Upper lobe of right lung (tissue), 1 donor: ENCODE measurements around the gene SCN4B. TPM values are rescaled to one million over a fixed set of nuclear protein-coding genes. Genes with fewer than 3 reads are reported as not detected.

Experiments used
- ATAC-seq: fragments of 200-7000 bp; cut with Tn5 transposase; one replicate; pipeline ENCODE4 v1.9.1; 2020; ENCODE audit warnings: mild to moderate bottlenecking, moderate library complexity
- DNase-seq: peaks from one replicate; pipeline ENCODE4 v3.0.0-alpha.2; 2020
- H3K27ac ChIP-seq: fragments of 200-600 bp; one replicate; pipeline ENCODE4 v1.8.0; 2022
- H3K27me3 ChIP-seq: fragments of 200-600 bp; one replicate; pipeline ENCODE4 v1.8.0; 2022; ENCODE audit warnings: mild to moderate bottlenecking
- H3K36me3 ChIP-seq: fragments of 200-600 bp; one replicate; pipeline ENCODE4 v1.8.0; 2022
- H3K4me1 ChIP-seq: fragments of 200-600 bp; one replicate; pipeline ENCODE4 v1.8.0; 2022
- H3K4me3 ChIP-seq: fragments of 200-600 bp; one replicate; pipeline ENCODE4 v1.8.0; 2022; ENCODE audit warnings: mild to moderate bottlenecking
- H3K9me3 ChIP-seq: fragments of 200-600 bp; one replicate; pipeline ENCODE4 v1.8.0; 2022
- CTCF ChIP-seq: fragments of 200-600 bp; IDR thresholded peaks from one replicate; pipeline ENCODE4 v1.8.0; 2022; ENCODE audit warnings: antibody characterized with exemption
- intact Hi-C: fragments of 100-400 bp; cut with DNase I; formaldehyde crosslinking; loops from one replicate; pipeline ENCODE4 v1.11.0; 2022
- total RNA-seq: library from RNA; stranded (reverse); fragmentation: NEBNext Ultra II Directional; extraction: Animal tissue kit (Norgen Biotek cat#: 25700); gene quantifications from one replicate; pipeline ENCODE4 v1.2.1, GENCODE V29; 2021
- donor health status: DM: no; HTN: yes; CAD: no; lungs with severe emphysema.

The SCN4B gene
- total RNA-seq, 1 donor from 2014 or later: 7.2 TPM

GRCh38 chr11:118135796-118136165 lies 16.8 kb downstream of the SCN4B start:
- Histone ChIP-seq H3K4me1 (no peaks in the 10 kb centered on the region), H3K27ac (no peak overlapping the region), H3K4me3 (no peak overlapping the region), H3K9me3 (no peaks in the 10 kb centered on the region), H3K36me3 (no peaks in the 10 kb centered on the region), H3K27me3 (peaks cover 9% of the 10 kb centered on the region)
- no peak for TF ChIP-seq CTCF
- DNase-seq (peak; percentile 36), ATAC-seq (no peak)
- intact Hi-C loops: no loop called here

GRCh38 chr11:118135051-118135795 lies 17.4 kb downstream of the SCN4B start:
- no peaks in the 10 kb centered on the region for H3K4me1 ChIP-seq
- no peaks in the 10 kb centered on the region for H3K36me3 ChIP-seq
- intact Hi-C loops: no loop called here
- peak; percentile 33 for DNase-seq
- TF ChIP-seq CTCF: no peak
- H3K27ac ChIP-seq: no peak overlapping the region
- ATAC-seq: no peak
- H3K9me3 ChIP-seq: no peaks in the 10 kb centered on the region
- peaks cover 3% of the 10 kb centered on the region for H3K27me3 ChIP-seq
- no peak overlapping the region for H3K4me3 ChIP-seq

GRCh38 chr11:118133816-118134215 lies 18.8 kb downstream of the SCN4B start:
- no peaks in the 10 kb centered on the region for H3K4me1 ChIP-seq
- no peaks in the 10 kb centered on the region for H3K9me3 ChIP-seq
- no peaks in the 10 kb centered on the region for H3K36me3 ChIP-seq
- peak; percentile 42 for DNase-seq
- no peak for ATAC-seq
- no peak overlapping the region for H3K27ac ChIP-seq
- no peaks in the 10 kb centered on the region for H3K27me3 ChIP-seq
- no peak overlapping the region for H3K4me3 ChIP-seq
- intact Hi-C loops: no loop called here
- no peak for TF ChIP-seq CTCF

GRCh38 chr11:118132385-118133151 lies 20.1 kb downstream of the SCN4B start:
- Histone ChIP-seq H3K4me3 (no peak overlapping the region), H3K27ac (no peak overlapping the region), H3K9me3 (no peaks in the 10 kb centered on the region), H3K27me3 (no peaks in the 10 kb centered on the region), H3K36me3 (no peaks in the 10 kb centered on the region), H3K4me1 (no peaks in the 10 kb centered on the region)
- DNase-seq (peak; percentile 35), ATAC-seq (no peak)
- intact Hi-C loops: no loop called here
- no peak for TF ChIP-seq CTCF

- Histone ChIP-seq H3K4me1 (no peaks in the 10 kb centered on the region), H3K9me3 (no peaks in the 10 kb centered on the region), H3K4me3 (no peak overlapping the region), H3K36me3 (no peaks in the 10 kb centered on the region), H3K27ac (no peak overlapping the region), H3K27me3 (no peaks in the 10 kb centered on the region)
- TF ChIP-seq CTCF: no peak
- DNase-seq (peak; percentile 45), ATAC-seq (peak; percentile 62)
- intact Hi-C loops: no loop called here
Measured at GRCh38 chr11:118129471-118130172, 23.0 kb downstream of the SCN4B start.
